ENCODE data around the gene SLC2A11. TPM values are rescaled to one million over a fixed set of nuclear protein-coding genes. Genes with fewer than 3 reads are reported as not detected.

SLC2A11 gene
- total RNA-seq, 1 experiment from 2014 or later = 9.4 TPM

GRCh38 chr22:23894710-23895598 lies 37.3 kb downstream of the SLC2A11 start:
- H3K4me3 ChIP-seq (ENCODE audit: low read length) = peak overlapping the region; percentile 90
- H3K27ac ChIP-seq (ENCODE audit: low read length) = peak overlapping the region; percentile 80
- ATAC-seq (peak; percentile 46), DNase-seq (peak; percentile 79)
- H3K4me1 ChIP-seq (ENCODE audit: insufficient read depth, low read length) = peaks cover 17% of the 10 kb centered on the region
- peak overlapping the region; percentile 95 for H3K4me2 ChIP-seq (ENCODE audit: low read length)
- peaks cover 31% of the 10 kb centered on the region for H3K79me2 ChIP-seq (ENCODE audit: low read length)
- intact Hi-C loops (cut with micrococcal nuclease) = no loop called here
- peak overlapping the region; percentile 81; the same call in 1 of the 2 replicates for H2AFZ ChIP-seq (ENCODE audit: low read length)
- TSS peak; percentile 68 for BruUV-seq (replicated peaks)
- ChIA-PET CTCF (interaction anchor here (0.5 to 1.7 kb wide), 4 partner anchors 19 to 41 kb away, joined by 3 to 9 read pairs (median 3); partner anchors contain the start of gene SLC2A11), POLR2A (ENCODE audit: unreplicated experiment) (interaction anchor here (0.6 kb wide), 1 partner anchor 1162 kb away, joined by 3 read pairs; no protein-coding TSS in a partner anchor)
- no peaks in the 10 kb centered on the region for H3K9me3 ChIP-seq (ENCODE audit: low read length)
- H3K9me2 ChIP-seq (replicated peaks; ENCODE audit: low read length) = no peaks in the 10 kb centered on the region
- no peaks in the 10 kb centered on the region for H3K27me3 ChIP-seq (ENCODE audit: low read length)
- TF ChIP-seq CTCF (conservative IDR thresholded peaks at IDR 0.05; ENCODE audit: low read depth, low read length) (peak; percentile 42; the same call in 1 of the 2 replicates), EZH2phosphoT487 (IDR thresholded peaks at IDR 0.05; ENCODE audit: borderline replicate concordance, low read length) (no peak), EZH2 (IDR thresholded peaks at IDR 0.05; ENCODE audit: low read length, unreplicated experiment) (no peak)
- peak overlapping the region; percentile 96 for H3K9ac ChIP-seq (ENCODE audit: low read length)
- no peaks in the 10 kb centered on the region for H3F3A ChIP-seq (ENCODE audit: low read length, unreplicated experiment)
- H3K36me3 ChIP-seq (ENCODE audit: low read depth, low read length) = peaks cover 20% of the 10 kb centered on the region
- H4K20me1 ChIP-seq (ENCODE audit: low read length) = peaks cover 18% of the 10 kb centered on the region; the same call in 1 of the 2 replicates

- H3K27ac ChIP-seq (ENCODE audit: low read length) = peak overlapping the region; percentile 80
- TF ChIP-seq CTCF (conservative IDR thresholded peaks at IDR 0.05; ENCODE audit: low read depth, low read length) = no peak
- TF ChIP-seq EZH2phosphoT487 (IDR thresholded peaks at IDR 0.05; ENCODE audit: borderline replicate concordance, low read length) = no peak
- TF ChIP-seq EZH2 (IDR thresholded peaks at IDR 0.05; ENCODE audit: low read length, unreplicated experiment) = no peak
- no peaks in the 10 kb centered on the region for H3F3A ChIP-seq (ENCODE audit: low read length, unreplicated experiment)
- peak overlapping the region; percentile 96 for H3K9ac ChIP-seq (ENCODE audit: low read length)
- H3K79me2 ChIP-seq (ENCODE audit: low read length) = peaks cover 31% of the 10 kb centered on the region
- intact Hi-C loops (cut with micrococcal nuclease) = no loop called here
- no peaks in the 10 kb centered on the region for H3K27me3 ChIP-seq (ENCODE audit: low read length)
- H3K4me3 ChIP-seq (ENCODE audit: low read length) = peak overlapping the region; percentile 90
- no peak overlapping the region for H2AFZ ChIP-seq (ENCODE audit: low read length)
- DNase-seq = no peak
- H3K9me3 ChIP-seq (ENCODE audit: low read length) = no peaks in the 10 kb centered on the region
- POLR2A ChIA-PET (ENCODE audit: unreplicated experiment) = no interaction called here
- CTCF ChIA-PET = no interaction called here
- ATAC-seq = no peak
- H4K20me1 ChIP-seq (ENCODE audit: low read length) = peaks cover 18% of the 10 kb centered on the region; the same call in 1 of the 2 replicates
- H3K9me2 ChIP-seq (replicated peaks; ENCODE audit: low read length) = no peaks in the 10 kb centered on the region
- H3K4me2 ChIP-seq (ENCODE audit: low read length) = peak overlapping the region; percentile 95
- peaks cover 20% of the 10 kb centered on the region for H3K36me3 ChIP-seq (ENCODE audit: low read depth, low read length)
- H3K4me1 ChIP-seq (ENCODE audit: insufficient read depth, low read length) = peaks cover 17% of the 10 kb centered on the region
- no TSS peak for BruUV-seq (replicated peaks)
These were observed 38.0 kb downstream of the SLC2A11 start for GRCh38 chr22:23895599-23896144.
